ENCODE measurements around the gene LIN37. TPM values are rescaled to one million over a fixed set of nuclear protein-coding genes. Genes with fewer than 3 reads are reported as not detected.

The LIN37 gene
- total RNA-seq, 1 experiment from 2014 or later = 11.3 TPM

GRCh38 chr19:35755131-35755549 is 6.8 kb downstream of the LIN37 start:
- no TSS peak for BruUV-seq (replicated peaks)
- H3K27ac ChIP-seq (ENCODE audit: low read depth, low read length, poor library complexity, severe bottlenecking) = peak overlapping the region; percentile 35
- TF ChIP-seq CTCF (conservative IDR thresholded peaks at IDR 0.05; ENCODE audit: low read depth, low read length) (no peak), EZH2 (IDR thresholded peaks at IDR 0.05; ENCODE audit: borderline replicate concordance, low read depth, low read length, poor library complexity, severe bottlenecking) (no peak)
- CTCF ChIA-PET = no interaction called here
- H3K4me3 ChIP-seq (ENCODE audit: low read depth, low read length, poor library complexity, severe bottlenecking) = peak overlapping the region; percentile 24
- POLR2A ChIA-PET (ENCODE audit: low non-redundant PET) = no interaction called here
- no peaks in the 10 kb centered on the region for H3K9me3 ChIP-seq (ENCODE audit: low read depth, low read length, poor library complexity, severe bottlenecking)
- no peak for DNase-seq (ENCODE audit: low spot score)
- intact Hi-C loops (cut with micrococcal nuclease; ENCODE audit: unreplicated experiment) = no loop called here
- H3K4me1 ChIP-seq (ENCODE audit: insufficient read depth, low read length, poor library complexity, severe bottlenecking) = peaks cover 32% of the 10 kb centered on the region
- no peaks in the 10 kb centered on the region for H3K27me3 ChIP-seq (replicated peaks; ENCODE audit: insufficient read depth, low read depth, low read length, poor library complexity)
- peaks cover 6% of the 10 kb centered on the region for H3K36me3 ChIP-seq (ENCODE audit: insufficient read depth, low read length, poor library complexity, severe bottlenecking)

GRCh38 chr19:35755550-35756376 is 7.4 kb downstream of the LIN37 start:
- Histone ChIP-seq H3K36me3 (ENCODE audit: insufficient read depth, low read length, poor library complexity, severe bottlenecking) (peaks cover 12% of the 10 kb centered on the region), H3K4me1 (ENCODE audit: insufficient read depth, low read length, poor library complexity, severe bottlenecking) (peaks cover 32% of the 10 kb centered on the region), H3K9me3 (ENCODE audit: low read depth, low read length, poor library complexity, severe bottlenecking) (no peaks in the 10 kb centered on the region), H3K27ac (ENCODE audit: low read depth, low read length, poor library complexity, severe bottlenecking) (peak overlapping the region; percentile 35), H3K27me3 (replicated peaks; ENCODE audit: insufficient read depth, low read depth, low read length, poor library complexity) (no peaks in the 10 kb centered on the region), H3K4me3 (ENCODE audit: low read depth, low read length, poor library complexity, severe bottlenecking) (peak overlapping the region; percentile 24)
- ChIA-PET CTCF (no interaction called here), POLR2A (ENCODE audit: low non-redundant PET) (no interaction called here)
- TF ChIP-seq EZH2 (IDR thresholded peaks at IDR 0.05; ENCODE audit: borderline replicate concordance, low read depth, low read length, poor library complexity, severe bottlenecking) (no peak), CTCF (conservative IDR thresholded peaks at IDR 0.05; ENCODE audit: low read depth, low read length) (no peak)
- no TSS peak for BruUV-seq (replicated peaks)
- intact Hi-C loops (cut with micrococcal nuclease; ENCODE audit: unreplicated experiment) = no loop called here
- peak; percentile 67 for DNase-seq (ENCODE audit: low spot score)

GRCh38 chr19:35756377-35757230 is 8.2 kb downstream of the LIN37 start, which contains the start of gene HSPB6:
TSS of gene HSPB6 (minus strand) at chr19:35757029. CDS start at chr19:35757008, 21 bp downstream.
- intact Hi-C loops (cut with micrococcal nuclease; ENCODE audit: unreplicated experiment) = no loop called here
- POLR2A ChIA-PET (ENCODE audit: low non-redundant PET) = interaction anchor here (1.0 kb wide), 1 partner anchor 8 kb away, joined by 3 read pairs; the partner anchor contains the start of gene LIN37
- no peak for DNase-seq (ENCODE audit: low spot score)
- Histone ChIP-seq H3K36me3 (ENCODE audit: insufficient read depth, low read length, poor library complexity, severe bottlenecking) (peaks cover 17% of the 10 kb centered on the region), H3K4me1 (ENCODE audit: insufficient read depth, low read length, poor library complexity, severe bottlenecking) (peaks cover 32% of the 10 kb centered on the region), H3K27me3 (replicated peaks; ENCODE audit: insufficient read depth, low read depth, low read length, poor library complexity) (no peaks in the 10 kb centered on the region), H3K4me3 (ENCODE audit: low read depth, low read length, poor library complexity, severe bottlenecking) (peak within 1 kb of the TSS; percentile 86), H3K9me3 (ENCODE audit: low read depth, low read length, poor library complexity, severe bottlenecking) (no peaks in the 10 kb centered on the region), H3K27ac (ENCODE audit: low read depth, low read length, poor library complexity, severe bottlenecking) (peak within 1 kb of the TSS; percentile 94)
- TF ChIP-seq EZH2 (IDR thresholded peaks at IDR 0.05; ENCODE audit: borderline replicate concordance, low read depth, low read length, poor library complexity, severe bottlenecking) = no peak
- no peak for TF ChIP-seq CTCF (conservative IDR thresholded peaks at IDR 0.05; ENCODE audit: low read depth, low read length)
- CTCF ChIA-PET = no interaction called here
- no TSS peak for BruUV-seq (replicated peaks)
